ENCODE results near the gene SCNM1.
A peak's percentile ranks its signal among the peaks of the same experiment; 100 is the strongest.

SCNM1 gene

GRCh38 chr1:151143057-151143435, 22.9 kb upstream of the SCNM1 start:
- DNase-seq (ENCODE audit: insufficient read length, low spot score) (no peak), FAIRE-seq (no peak)
- TF ChIP-seq, protein P1, sequence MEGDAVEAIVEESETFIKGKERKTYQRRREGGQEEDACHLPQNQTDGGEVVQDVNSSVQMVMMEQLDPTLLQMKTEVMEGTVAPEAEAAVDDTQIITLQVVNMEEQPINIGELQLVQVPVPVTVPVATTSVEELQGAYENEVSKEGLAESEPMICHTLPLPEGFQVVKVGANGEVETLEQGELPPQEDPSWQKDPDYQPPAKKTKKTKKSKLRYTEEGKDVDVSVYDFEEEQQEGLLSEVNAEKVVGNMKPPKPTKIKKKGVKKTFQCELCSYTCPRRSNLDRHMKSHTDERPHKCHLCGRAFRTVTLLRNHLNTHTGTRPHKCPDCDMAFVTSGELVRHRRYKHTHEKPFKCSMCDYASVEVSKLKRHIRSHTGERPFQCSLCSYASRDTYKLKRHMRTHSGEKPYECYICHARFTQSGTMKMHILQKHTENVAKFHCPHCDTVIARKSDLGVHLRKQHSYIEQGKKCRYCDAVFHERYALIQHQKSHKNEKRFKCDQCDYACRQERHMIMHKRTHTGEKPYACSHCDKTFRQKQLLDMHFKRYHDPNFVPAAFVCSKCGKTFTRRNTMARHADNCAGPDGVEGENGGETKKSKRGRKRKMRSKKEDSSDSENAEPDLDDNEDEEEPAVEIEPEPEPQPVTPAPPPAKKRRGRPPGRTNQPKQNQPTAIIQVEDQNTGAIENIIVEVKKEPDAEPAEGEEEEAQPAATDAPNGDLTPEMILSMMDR (IDR thresholded peaks at IDR 0.05; ENCODE audit: insufficient read depth, missing control alignments): no peak

DNA sequence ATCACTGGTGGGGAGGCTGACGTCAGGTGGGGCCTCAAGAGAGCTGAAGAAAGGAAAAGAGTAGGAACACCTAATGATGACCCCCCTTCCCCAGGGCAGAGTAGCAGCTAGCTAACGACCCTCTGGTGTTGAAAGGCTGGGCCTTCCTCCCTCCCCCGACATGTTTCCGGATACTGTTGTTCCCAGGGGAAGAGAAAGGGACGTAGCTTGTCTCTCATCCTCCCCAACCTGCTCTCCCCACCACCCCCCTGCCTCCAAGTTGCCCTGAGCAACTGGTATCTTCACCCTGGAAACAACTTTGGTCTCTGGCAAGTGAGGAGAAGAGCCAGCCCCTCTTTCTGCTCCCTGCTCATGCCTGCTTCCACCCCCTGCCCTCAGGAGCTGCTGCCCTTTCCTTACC, 22.0 kb upstream of the SCNM1 start:
- DNase-seq (ENCODE audit: insufficient read length, low spot score) (no peak), FAIRE-seq (no peak)
- TF ChIP-seq, protein P1 (IDR thresholded peaks at IDR 0.05; ENCODE audit: insufficient read depth, missing control alignments): no peak

DNA sequence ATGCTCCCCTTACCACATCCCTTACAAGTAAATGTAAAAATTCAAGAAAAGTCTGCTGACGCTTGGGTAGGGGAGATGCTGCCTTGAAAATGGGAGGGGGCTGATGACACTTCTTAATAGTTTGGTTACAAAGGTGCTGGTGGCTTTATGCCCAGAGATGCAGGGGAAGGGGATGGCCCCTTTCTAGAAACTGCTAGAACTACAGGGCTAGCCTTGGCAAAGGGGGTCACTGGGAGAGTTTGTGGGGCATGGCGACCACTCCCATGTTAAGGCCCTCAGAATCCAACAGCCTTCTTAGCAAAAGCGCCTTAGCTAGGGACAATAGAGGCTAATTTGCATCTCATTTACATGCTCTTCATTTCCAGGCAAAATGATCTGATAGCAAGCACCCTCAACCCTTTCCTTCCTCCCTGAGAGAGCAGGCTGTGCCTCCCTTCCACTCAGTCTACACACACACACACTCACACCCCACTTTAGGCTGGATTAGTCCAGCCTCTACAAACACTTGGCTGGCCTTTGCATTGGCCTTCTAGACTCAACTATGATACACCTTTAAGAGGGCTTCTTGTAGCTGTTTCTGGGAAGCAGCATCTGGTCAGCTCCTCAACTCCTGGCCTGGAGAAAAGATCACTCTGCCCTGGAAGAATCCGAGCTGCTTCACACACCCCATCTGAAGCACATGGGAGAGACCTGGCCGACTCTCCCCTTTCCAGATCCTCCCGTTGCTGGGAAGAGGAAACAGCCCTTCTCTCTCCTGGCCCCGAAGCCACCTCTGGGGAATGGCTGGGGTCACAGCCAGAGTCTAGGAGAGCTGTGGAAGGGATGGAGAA, 21.3 kb upstream of the SCNM1 start:
- TF ChIP-seq, protein P1 (IDR thresholded peaks at IDR 0.05; ENCODE audit: insufficient read depth, missing control alignments): no peak
- no peak for FAIRE-seq
- DNase-seq (ENCODE audit: insufficient read length, low spot score): no peak

GRCh38 chr1:151145304-151146071, 20.5 kb upstream of the SCNM1 start:
- DNase-seq (ENCODE audit: insufficient read length, low spot score) (no peak), FAIRE-seq (no peak)
- TF ChIP-seq, protein P1 (IDR thresholded peaks at IDR 0.05; ENCODE audit: insufficient read depth, missing control alignments): no peak

- TF ChIP-seq, protein P1 (IDR thresholded peaks at IDR 0.05; ENCODE audit: insufficient read depth, missing control alignments): no peak
- FAIRE-seq: no peak
- no peak for DNase-seq (ENCODE audit: insufficient read length, low spot score)
Observed at GRCh38 chr1:151146072-151146411, 19.9 kb upstream of the SCNM1 start.

DNA sequence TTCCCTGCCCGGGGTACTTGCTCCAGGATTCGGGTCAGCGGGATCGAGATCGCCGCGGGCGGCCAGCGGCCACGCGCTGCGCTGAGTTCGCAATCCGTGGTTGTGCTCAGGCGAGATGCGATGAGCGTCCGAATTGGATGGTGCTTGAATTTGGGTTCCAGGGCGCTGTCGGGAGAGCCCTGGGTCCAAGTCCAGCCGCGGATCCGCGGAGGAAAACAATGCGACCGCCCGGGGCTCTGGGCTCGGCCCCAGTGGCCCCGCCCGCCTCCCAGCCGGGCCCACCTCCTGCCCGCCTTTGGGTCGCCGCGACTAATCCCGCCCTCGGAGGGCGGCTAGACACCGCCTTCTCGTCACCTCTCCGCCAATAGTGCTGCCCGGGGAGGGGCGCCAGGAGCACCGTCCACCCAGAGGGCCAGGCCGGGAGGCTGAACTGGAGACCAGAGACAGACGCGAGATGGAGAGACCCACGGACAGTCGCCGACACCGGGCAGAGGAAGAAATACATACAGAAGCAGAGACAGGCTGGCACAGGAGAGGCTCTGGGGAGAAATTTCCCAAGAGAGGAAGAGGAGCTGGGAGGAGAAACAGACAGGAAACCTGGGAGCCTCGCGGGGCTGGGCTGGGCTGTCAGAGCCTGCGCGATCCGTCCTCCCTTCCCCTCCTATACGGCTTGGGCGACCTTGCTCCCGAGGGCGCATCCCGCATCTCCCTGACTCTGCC, 19.4 kb upstream of the SCNM1 start, which contains the start of gene SEMA6C:
Gene SEMA6C, minus strand, starts transcription at position 220 of the 720 bp plus-strand sequence. CDS start 4,010 bp downstream, outside the sequence.
- FAIRE-seq (no peak), DNase-seq (ENCODE audit: insufficient read length, low spot score) (peak; percentile 90)
- TF ChIP-seq, protein P1 (IDR thresholded peaks at IDR 0.05; ENCODE audit: insufficient read depth, missing control alignments): no peak

Data from D721Med (cell line).